HL-60 (cell line): Measurements from ENCODE around the gene OR52B6.

Experiments
- TF ChIP-seq, protein P1 (sequence below): IDR thresholded peaks from one replicate; pipeline ENCODE4 v1.5.1; 2011; ENCODE audit warnings: low read length, control low read depth, inconsistent platforms; ENCODE audit not compliant: insufficient read depth
- TF ChIP-seq, protein P2 (sequence below): IDR thresholded peaks from 2 replicates; pipeline ENCODE4 v1.6.1; 2012; ENCODE audit warnings: low read depth; ENCODE audit not compliant: insufficient replicate concordance

DNA sequence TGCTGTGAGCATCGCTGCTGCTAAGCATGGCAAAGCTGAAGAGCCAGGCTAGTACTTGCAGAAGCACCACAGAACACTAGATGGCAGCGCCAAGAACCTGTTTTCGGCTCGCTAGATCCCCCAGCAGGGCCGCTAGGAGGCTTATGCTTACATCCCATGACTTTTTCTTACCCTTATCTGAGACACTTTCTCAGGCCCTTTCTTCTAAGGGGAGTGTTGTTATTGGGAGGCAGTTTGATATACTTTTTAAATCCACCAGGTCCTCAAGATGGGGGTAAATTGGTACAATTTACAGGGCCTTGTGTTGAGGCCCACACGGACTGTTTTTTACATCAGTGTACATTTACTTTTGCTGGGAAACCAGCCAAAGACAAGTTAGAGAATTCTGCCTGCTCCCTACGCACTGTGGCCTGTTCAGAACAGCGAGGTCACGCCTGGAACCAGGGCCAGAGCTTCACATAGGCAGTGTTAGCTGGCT, 19.7 kb downstream of the OR52B6 start:
- TF ChIP-seq, protein P1, sequence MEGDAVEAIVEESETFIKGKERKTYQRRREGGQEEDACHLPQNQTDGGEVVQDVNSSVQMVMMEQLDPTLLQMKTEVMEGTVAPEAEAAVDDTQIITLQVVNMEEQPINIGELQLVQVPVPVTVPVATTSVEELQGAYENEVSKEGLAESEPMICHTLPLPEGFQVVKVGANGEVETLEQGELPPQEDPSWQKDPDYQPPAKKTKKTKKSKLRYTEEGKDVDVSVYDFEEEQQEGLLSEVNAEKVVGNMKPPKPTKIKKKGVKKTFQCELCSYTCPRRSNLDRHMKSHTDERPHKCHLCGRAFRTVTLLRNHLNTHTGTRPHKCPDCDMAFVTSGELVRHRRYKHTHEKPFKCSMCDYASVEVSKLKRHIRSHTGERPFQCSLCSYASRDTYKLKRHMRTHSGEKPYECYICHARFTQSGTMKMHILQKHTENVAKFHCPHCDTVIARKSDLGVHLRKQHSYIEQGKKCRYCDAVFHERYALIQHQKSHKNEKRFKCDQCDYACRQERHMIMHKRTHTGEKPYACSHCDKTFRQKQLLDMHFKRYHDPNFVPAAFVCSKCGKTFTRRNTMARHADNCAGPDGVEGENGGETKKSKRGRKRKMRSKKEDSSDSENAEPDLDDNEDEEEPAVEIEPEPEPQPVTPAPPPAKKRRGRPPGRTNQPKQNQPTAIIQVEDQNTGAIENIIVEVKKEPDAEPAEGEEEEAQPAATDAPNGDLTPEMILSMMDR: peak; percentile 72
- TF ChIP-seq, protein P2, sequence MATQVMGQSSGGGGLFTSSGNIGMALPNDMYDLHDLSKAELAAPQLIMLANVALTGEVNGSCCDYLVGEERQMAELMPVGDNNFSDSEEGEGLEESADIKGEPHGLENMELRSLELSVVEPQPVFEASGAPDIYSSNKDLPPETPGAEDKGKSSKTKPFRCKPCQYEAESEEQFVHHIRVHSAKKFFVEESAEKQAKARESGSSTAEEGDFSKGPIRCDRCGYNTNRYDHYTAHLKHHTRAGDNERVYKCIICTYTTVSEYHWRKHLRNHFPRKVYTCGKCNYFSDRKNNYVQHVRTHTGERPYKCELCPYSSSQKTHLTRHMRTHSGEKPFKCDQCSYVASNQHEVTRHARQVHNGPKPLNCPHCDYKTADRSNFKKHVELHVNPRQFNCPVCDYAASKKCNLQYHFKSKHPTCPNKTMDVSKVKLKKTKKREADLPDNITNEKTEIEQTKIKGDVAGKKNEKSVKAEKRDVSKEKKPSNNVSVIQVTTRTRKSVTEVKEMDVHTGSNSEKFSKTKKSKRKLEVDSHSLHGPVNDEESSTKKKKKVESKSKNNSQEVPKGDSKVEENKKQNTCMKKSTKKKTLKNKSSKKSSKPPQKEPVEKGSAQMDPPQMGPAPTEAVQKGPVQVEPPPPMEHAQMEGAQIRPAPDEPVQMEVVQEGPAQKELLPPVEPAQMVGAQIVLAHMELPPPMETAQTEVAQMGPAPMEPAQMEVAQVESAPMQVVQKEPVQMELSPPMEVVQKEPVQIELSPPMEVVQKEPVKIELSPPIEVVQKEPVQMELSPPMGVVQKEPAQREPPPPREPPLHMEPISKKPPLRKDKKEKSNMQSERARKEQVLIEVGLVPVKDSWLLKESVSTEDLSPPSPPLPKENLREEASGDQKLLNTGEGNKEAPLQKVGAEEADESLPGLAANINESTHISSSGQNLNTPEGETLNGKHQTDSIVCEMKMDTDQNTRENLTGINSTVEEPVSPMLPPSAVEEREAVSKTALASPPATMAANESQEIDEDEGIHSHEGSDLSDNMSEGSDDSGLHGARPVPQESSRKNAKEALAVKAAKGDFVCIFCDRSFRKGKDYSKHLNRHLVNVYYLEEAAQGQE: no peak
